HEK293 (cell line): ENCODE data around the gene AMZ2.

ENCODE experiments used
- CTCF ChIA-PET: fragments of 350-600 bp; formaldehyde crosslinking; extraction: SDS; loops from one replicate; lab custom pipeline; 2021; ENCODE audit warnings: antibody characterized with exemption; lab: Yijun Ruan, JAX
- POLR2A ChIA-PET: fragments of 300-600 bp; formaldehyde crosslinking; extraction: SDS; loops from one replicate; lab custom pipeline; 2020; ENCODE audit warnings: antibody characterized with exemption, inconsistent platforms; lab: Yijun Ruan, JAX
- H3K27ac ChIP-seq: fragments of 200-500 bp; sonication (Bioruptor generic); 2 replicates; pipeline ENCODE4 v1.5.1; 2014; ENCODE audit warnings: low read depth, low read length, control low read depth, inconsistent platforms; ENCODE audit errors: extremely low read depth
- H3K36me3 ChIP-seq, 2 experiments: fragments of 200-500 bp in 1 of 2; sonication (Bioruptor generic) in 1 of 2; 1 replicate in 1 of 2; 2 replicates in 1 of 2; pipeline ENCODE4 v1.5.1; 2014 to 2017; ENCODE audit warnings: inconsistent platforms in 2 of 2, low read length in 2 of 2; ENCODE audit not compliant: control insufficient read depth in 2 of 2, insufficient read depth in 1 of 2
- H3K4me1 ChIP-seq: fragments of 200-500 bp; sonication (Bioruptor generic); 2 replicates; pipeline ENCODE4 v1.5.1; 2014; ENCODE audit warnings: mild to moderate bottlenecking, low read length, inconsistent platforms; ENCODE audit not compliant: control insufficient read depth, insufficient read depth
- H3K4me3 ChIP-seq: 2 replicates; pipeline ENCODE4 v1.5.1; 2011; ENCODE audit warnings: low read depth, mild to moderate bottlenecking, control low read depth, low read length, moderate library complexity
- H3K9me3 ChIP-seq: fragments of 200-500 bp; sonication (Bioruptor generic); 2 replicates; pipeline ENCODE4 v1.5.1; 2014; ENCODE audit warnings: low read depth, low read length, inconsistent platforms; ENCODE audit not compliant: control insufficient read depth, insufficient read depth
- EGR2 ChIP-seq: fragments of 450-650 bp; formaldehyde crosslinking; IDR thresholded peaks from 2 replicates; pipeline ENCODE4 v1.5.1; 2016; ENCODE audit warnings: low read depth, missing biosample characterization, missing genetic modification characterization
- GFI1B ChIP-seq: fragments of 450-650 bp; formaldehyde crosslinking; IDR thresholded peaks from 2 replicates; pipeline ENCODE4 v1.5.1; 2016; ENCODE audit warnings: missing biosample characterization, missing genetic modification characterization
- GLI2 ChIP-seq: fragments of 450-650 bp; formaldehyde crosslinking; IDR thresholded peaks from 2 replicates; pipeline ENCODE4; 2017; ENCODE audit warnings: missing biosample characterization, missing genetic modification characterization, low read depth, borderline replicate concordance
- MEIS1 ChIP-seq: sonication (generic); formaldehyde crosslinking; IDR thresholded peaks from 2 replicates; pipeline ENCODE4 v1.8.1; 2022; ENCODE audit warnings: missing genetic modification reagents, mild to moderate bottlenecking, borderline replicate concordance
- MYNN ChIP-seq: fragments of 450-650 bp; formaldehyde crosslinking; IDR thresholded peaks from 2 replicates; pipeline ENCODE4 v1.5.1; 2016; ENCODE audit warnings: missing biosample characterization, missing genetic modification characterization, borderline replicate concordance
- PRDM1 ChIP-seq: fragments of 450-650 bp; formaldehyde crosslinking; IDR thresholded peaks from 2 replicates; pipeline ENCODE4; 2016; ENCODE audit warnings: missing biosample characterization, missing genetic modification characterization
- PRDM10 ChIP-seq: fragments of 450-650 bp; formaldehyde crosslinking; IDR thresholded peaks from 2 replicates; pipeline ENCODE4 v1.5.1; 2016; ENCODE audit warnings: missing biosample characterization, missing genetic modification characterization
- SP7 ChIP-seq: fragments of 450-650 bp; formaldehyde crosslinking; IDR thresholded peaks from 2 replicates; pipeline ENCODE4 v1.5.1; 2016; ENCODE audit warnings: missing biosample characterization, missing genetic modification characterization
- ZBTB1 ChIP-seq: fragments of 450-650 bp; formaldehyde crosslinking; IDR thresholded peaks from 2 replicates; pipeline ENCODE4 v1.5.1; 2016; ENCODE audit warnings: missing biosample characterization, missing genetic modification characterization
- ZBTB20 ChIP-seq: fragments of 450-650 bp; formaldehyde crosslinking; IDR thresholded peaks from 2 replicates; pipeline ENCODE4 v1.5.1; 2016; ENCODE audit warnings: missing biosample characterization, missing genetic modification characterization
- ZBTB48 ChIP-seq: fragments of 450-650 bp; formaldehyde crosslinking; IDR thresholded peaks from 2 replicates; pipeline ENCODE4 v1.5.1; 2016; ENCODE audit warnings: missing biosample characterization, missing genetic modification characterization
- ZBTB8A ChIP-seq: fragments of 450-650 bp; formaldehyde crosslinking; IDR thresholded peaks from 2 replicates; pipeline ENCODE4 v1.5.1; 2016; ENCODE audit warnings: missing biosample characterization, missing genetic modification characterization
- ZFP69B ChIP-seq: fragments of 450-650 bp; formaldehyde crosslinking; IDR thresholded peaks from 2 replicates; pipeline ENCODE4 v1.5.1; 2016; ENCODE audit warnings: missing biosample characterization, missing genetic modification characterization
- ZNF133 ChIP-seq: fragments of 450-650 bp; formaldehyde crosslinking; IDR thresholded peaks from 2 replicates; pipeline ENCODE4 v1.5.1; 2016; ENCODE audit warnings: missing biosample characterization, missing genetic modification characterization
- ZNF138 ChIP-seq: fragments of 450-650 bp; formaldehyde crosslinking; IDR thresholded peaks from 2 replicates; pipeline ENCODE4 v1.5.1; 2016; ENCODE audit warnings: missing biosample characterization, missing genetic modification characterization, borderline replicate concordance
- ZNF140 ChIP-seq: fragments of 450-650 bp; formaldehyde crosslinking; IDR thresholded peaks from 2 replicates; pipeline ENCODE4 v1.5.1; 2016; ENCODE audit warnings: missing biosample characterization, missing genetic modification characterization
- ZNF157 ChIP-seq: fragments of 450-650 bp; formaldehyde crosslinking; IDR thresholded peaks from 2 replicates; pipeline ENCODE4 v1.5.1; 2016; ENCODE audit warnings: missing biosample characterization, missing genetic modification characterization
- ZNF16 ChIP-seq: fragments of 450-650 bp; formaldehyde crosslinking; IDR thresholded peaks from 2 replicates; pipeline ENCODE4 v1.5.1; 2016; ENCODE audit warnings: low read depth, missing biosample characterization, missing genetic modification characterization
- ZNF2 ChIP-seq: fragments of 450-650 bp; formaldehyde crosslinking; IDR thresholded peaks from 2 replicates; pipeline ENCODE4 v1.5.1; 2016; ENCODE audit warnings: missing biosample characterization, missing genetic modification characterization
- ZNF214 ChIP-seq: fragments of 450-650 bp; formaldehyde crosslinking; IDR thresholded peaks from 2 replicates; pipeline ENCODE4 v1.5.1; 2017; ENCODE audit warnings: missing biosample characterization, mild to moderate bottlenecking, missing genetic modification characterization, borderline replicate concordance
- ZNF433 ChIP-seq: fragments of 450-650 bp; formaldehyde crosslinking; IDR thresholded peaks from 2 replicates; pipeline ENCODE4 v1.5.1; 2016; ENCODE audit warnings: missing biosample characterization, missing genetic modification characterization, low read depth
- ZNF596 ChIP-seq: fragments of 450-650 bp; IDR thresholded peaks from 2 replicates; pipeline ENCODE4 v1.5.0; 2018; ENCODE audit warnings: missing biosample characterization, mild to moderate bottlenecking, missing genetic modification characterization, moderate library complexity
- ZNF645 ChIP-seq: fragments of 450-650 bp; formaldehyde crosslinking; IDR thresholded peaks from 2 replicates; pipeline ENCODE4; 2016; ENCODE audit warnings: missing biosample characterization, missing genetic modification characterization
- TF ChIP-seq, protein P1 (sequence below): fragments of 450-650 bp; formaldehyde crosslinking; IDR thresholded peaks from 2 replicates; pipeline ENCODE4 v1.5.1; 2016; ENCODE audit warnings: missing biosample characterization, missing genetic modification characterization
- TF ChIP-seq, protein P2 (sequence below): fragments of 450-650 bp; formaldehyde crosslinking; IDR thresholded peaks from 2 replicates; pipeline ENCODE4 v1.5.1; 2016; ENCODE audit warnings: missing biosample characterization, missing genetic modification characterization, low read depth

Gene AMZ2

DNA sequence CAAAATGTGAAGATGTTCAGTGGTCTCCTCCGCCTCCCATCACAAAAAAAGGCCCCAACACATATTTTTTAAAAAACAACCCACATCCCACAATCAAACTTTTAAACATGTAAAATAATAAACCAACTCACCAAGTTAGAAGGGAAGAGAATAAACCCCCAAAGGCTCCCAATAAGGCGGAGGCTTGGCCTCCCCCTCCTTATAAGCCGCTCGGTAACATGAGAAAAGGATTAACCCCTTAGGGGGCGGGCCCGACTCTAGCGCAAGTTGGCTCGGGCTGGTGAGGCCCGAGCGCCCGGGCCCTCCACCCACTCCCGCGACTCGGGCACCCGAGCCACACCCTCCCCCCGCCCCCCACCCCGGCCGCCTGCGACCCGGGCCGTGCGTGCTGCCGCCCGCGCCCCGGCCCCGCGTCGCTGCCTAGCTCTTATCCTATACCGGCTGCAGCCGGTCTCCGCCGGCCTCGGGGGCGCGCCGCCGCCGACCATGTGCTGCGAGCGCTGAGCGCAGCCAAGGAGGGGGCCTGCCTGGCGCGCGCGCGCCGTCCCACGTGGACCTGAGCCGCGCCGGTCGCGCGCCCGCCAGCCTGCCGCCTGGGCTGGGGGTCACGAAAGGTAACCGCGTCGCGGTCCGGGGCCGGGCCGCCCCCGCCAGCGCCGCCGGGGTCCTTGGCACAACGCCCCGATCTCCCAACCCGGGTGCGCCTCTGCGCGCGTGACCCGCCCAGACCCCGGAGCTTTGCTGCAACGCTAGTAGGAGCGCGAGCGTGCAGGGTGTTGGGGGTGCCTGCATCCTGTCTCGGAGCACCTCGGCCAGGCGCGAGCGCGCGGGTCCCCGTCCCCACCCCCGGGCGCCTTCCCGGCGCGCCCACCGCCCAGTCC is 43.4 kb downstream of the AMZ2 start, which contains the start of the genes ARSG and SLC16A6 (continued):
- TF ChIP-seq ZNF645 (tag by site-specific recombination) = no peak
- TF ChIP-seq, protein P1, sequence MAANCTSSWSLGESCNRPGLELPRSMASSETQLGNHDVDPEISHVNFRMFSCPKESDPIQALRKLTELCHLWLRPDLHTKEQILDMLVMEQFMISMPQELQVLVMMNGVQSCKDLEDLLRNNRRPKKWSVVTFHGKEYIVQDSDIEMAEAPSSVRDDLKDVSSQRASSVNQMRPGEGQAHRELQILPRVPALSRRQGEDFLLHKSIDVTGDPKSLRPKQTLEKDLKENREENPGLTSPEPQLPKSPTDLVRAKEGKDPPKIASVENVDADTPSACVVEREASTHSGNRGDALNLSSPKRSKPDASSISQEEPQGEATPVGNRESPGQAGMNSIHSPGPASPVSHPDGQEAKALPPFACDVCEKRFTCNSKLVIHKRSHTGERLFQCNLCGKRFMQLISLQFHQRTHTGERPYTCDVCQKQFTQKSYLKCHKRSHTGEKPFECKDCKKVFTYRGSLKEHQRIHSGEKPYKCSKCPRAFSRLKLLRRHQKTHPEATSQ (tag by site-specific recombination) = no peak
- TF ChIP-seq GFI1B (tag by site-specific recombination) = no peak
- TF ChIP-seq PRDM10 (tag by site-specific recombination) = peak; percentile 94
- TF ChIP-seq ZNF140 = no peak

DNA sequence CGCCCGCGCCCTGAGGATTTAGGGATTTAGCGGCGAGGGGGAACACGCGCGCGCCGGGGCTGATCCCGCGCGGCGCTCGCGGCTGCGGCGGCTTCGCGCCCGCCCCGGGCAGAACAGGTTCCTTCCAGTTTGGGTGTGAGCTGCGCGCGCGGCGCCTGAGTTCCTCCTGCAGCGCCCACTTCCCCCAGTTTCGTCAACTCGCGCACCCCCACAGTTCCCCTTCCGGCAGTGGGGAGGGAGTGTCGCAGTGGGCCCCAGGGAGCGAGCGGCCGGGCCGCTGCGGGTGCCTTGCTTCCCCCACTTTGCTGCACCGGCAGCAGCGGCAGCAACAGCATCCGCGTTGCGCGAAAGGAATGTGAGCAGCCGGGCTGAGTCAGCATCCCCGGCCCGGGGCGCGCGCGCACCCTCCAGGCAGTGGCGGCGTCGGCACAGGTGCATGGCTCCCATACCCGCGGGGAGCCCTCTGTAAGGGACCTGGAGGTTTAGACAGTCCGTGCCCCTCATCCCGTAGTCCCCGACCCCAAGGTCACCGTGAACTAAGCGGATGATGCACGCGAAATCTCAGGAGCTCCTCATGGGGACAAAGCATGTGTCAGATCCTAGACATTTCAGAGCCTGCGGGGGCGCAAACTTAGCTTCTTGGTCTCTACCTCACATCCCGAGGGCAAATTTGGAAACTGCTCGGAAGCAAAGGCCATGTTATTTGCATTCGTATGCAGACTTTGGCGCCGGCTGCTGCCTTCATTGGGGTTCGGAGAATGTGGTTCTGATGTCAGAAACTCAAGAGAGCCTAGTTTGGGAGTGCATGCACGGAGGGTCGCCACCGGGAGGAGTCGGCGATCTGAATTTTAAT is 44.2 kb downstream of the AMZ2 start:
- Histone ChIP-seq H3K27ac (peak overlapping the region; percentile 74; the same call in 1 of the 2 replicates), H3K4me1 (peaks cover 7% of the 10 kb centered on the region; the same call in 1 of the 2 replicates), H3K4me3 (peak overlapping the region; percentile 55), H3K9me3 (no peaks in the 10 kb centered on the region), H3K36me3 (no peaks in the 10 kb centered on the region)
- POLR2A ChIA-PET = interaction anchor here (1.0 to 2.1 kb wide), 6 partner anchors 34 to 166 kb away, joined by 3 to 13 read pairs (median 4); partner anchors contain the start of genes AMZ2 and WIPI1
- CTCF ChIA-PET = interaction anchor here (0.6 to 1.6 kb wide), 14 partner anchors 16 to 170 kb away, joined by 3 to 18 read pairs (median 3); no protein-coding TSS in a partner anchor
- TF ChIP-seq ZBTB1 (tag by site-specific recombination) (peak; percentile 57; the same call in 1 of the 2 replicates), ZNF2 (tag by site-specific recombination) (peak; percentile 83; the same call in 1 of the 2 replicates), ZBTB20 (peak; percentile 95), ZNF433 (tag by site-specific recombination) (no peak), ZNF645 (tag by site-specific recombination) (peak; percentile 73; the same call in 1 of the 2 replicates), GLI2 (tag by site-specific recombination) (no peak), PRDM1 (tag by site-specific recombination) (no peak), ZNF214 (no peak), ZNF16 (tag by site-specific recombination) (no peak), MEIS1 (CRISPR knock-in tag) (no peak), EGR2 (tag by site-specific recombination) (peak; percentile 38; the same call in 1 of the 2 replicates), ZBTB8A (peak; percentile 96), ZNF596 (tag by site-specific recombination) (no peak), ZNF157 (no peak), ZBTB48 (tag by site-specific recombination) (peak; percentile 99), ZNF138 (no peak), MYNN (tag by site-specific recombination) (no peak), ZFP69B (tag by site-specific recombination) (peak; percentile 97), SP7 (tag by site-specific recombination) (peak; percentile 76), ZNF133 (tag by site-specific recombination) (no peak)
- TF ChIP-seq, protein P2, sequence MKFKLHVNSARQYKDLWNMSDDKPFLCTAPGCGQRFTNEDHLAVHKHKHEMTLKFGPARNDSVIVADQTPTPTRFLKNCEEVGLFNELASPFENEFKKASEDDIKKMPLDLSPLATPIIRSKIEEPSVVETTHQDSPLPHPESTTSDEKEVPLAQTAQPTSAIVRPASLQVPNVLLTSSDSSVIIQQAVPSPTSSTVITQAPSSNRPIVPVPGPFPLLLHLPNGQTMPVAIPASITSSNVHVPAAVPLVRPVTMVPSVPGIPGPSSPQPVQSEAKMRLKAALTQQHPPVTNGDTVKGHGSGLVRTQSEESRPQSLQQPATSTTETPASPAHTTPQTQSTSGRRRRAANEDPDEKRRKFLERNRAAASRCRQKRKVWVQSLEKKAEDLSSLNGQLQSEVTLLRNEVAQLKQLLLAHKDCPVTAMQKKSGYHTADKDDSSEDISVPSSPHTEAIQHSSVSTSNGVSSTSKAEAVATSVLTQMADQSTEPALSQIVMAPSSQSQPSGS (tag by site-specific recombination) = no peak
